GM23338 (cell line): ENCODE measurements around the gene PPP1R7. TPM values are rescaled to one million over a fixed set of nuclear protein-coding genes. Genes with fewer than 3 reads are reported as not detected.

Experiments used
- ATAC-seq: fragments of 200-7000 bp; cut with Tn5 transposase; 3 replicates; pipeline ENCODE4 v1.9.1; 2020
- DNase-seq: peaks from one replicate; pipeline ENCODE4 v3.0.0-alpha.2; 2015; ENCODE audit warnings: low spot score
- H2AFZ ChIP-seq: fragments of 200-600 bp; sonication (generic); 2 replicates; pipeline ENCODE4 v1.8.0; 2016; ENCODE audit warnings: antibody characterized with exemption, mild to moderate bottlenecking, moderate library complexity
- H3F3A ChIP-seq: fragments of 200-600 bp; sonication (generic); replicated peaks from 2 replicates; pipeline ENCODE4 v1.8.0; 2017; ENCODE audit warnings: antibody characterized with exemption, mixed run types, low read depth
- H3K27ac ChIP-seq: fragments of 200-600 bp; sonication (generic); 2 replicates; pipeline ENCODE4 v1.6.1; 2016; ENCODE audit warnings: low read depth
- H3K27me3 ChIP-seq: fragments of 200-600 bp; sonication (generic); 2 replicates; pipeline ENCODE4 v1.8.0; 2016; ENCODE audit warnings: mild to moderate bottlenecking, mixed run types, moderate library complexity; ENCODE audit not compliant: insufficient read depth
- H3K36me3 ChIP-seq: fragments of 200-600 bp; sonication (generic); 2 replicates; pipeline ENCODE4 v1.8.0; 2016; ENCODE audit warnings: mild to moderate bottlenecking; ENCODE audit not compliant: insufficient read depth
- H3K4me1 ChIP-seq: fragments of 200-600 bp; sonication (generic); 2 replicates; pipeline ENCODE4 v1.8.0; 2016; ENCODE audit warnings: mild to moderate bottlenecking, moderate library complexity; ENCODE audit not compliant: insufficient read depth
- H3K4me2 ChIP-seq: fragments of 200-600 bp; sonication (generic); 2 replicates; pipeline ENCODE4 v1.7.1; 2017; ENCODE audit warnings: mixed run types
- H3K4me3 ChIP-seq: fragments of 200-600 bp; sonication (generic); 2 replicates; pipeline ENCODE4 v1.6.1; 2016; ENCODE audit warnings: mixed run types
- H3K79me2 ChIP-seq: fragments of 200-600 bp; sonication (generic); replicated peaks from 2 replicates; pipeline ENCODE4 v1.8.0; 2017; ENCODE audit warnings: mild to moderate bottlenecking; ENCODE audit not compliant: insufficient read depth
- H3K9me2 ChIP-seq: fragments of 200-600 bp; sonication (generic); 2 replicates; pipeline ENCODE4 v1.8.0; 2017; ENCODE audit not compliant: insufficient read depth
- H4K20me1 ChIP-seq: fragments of 200-600 bp; sonication (generic); replicated peaks from 2 replicates; pipeline ENCODE4 v1.8.0; 2017; ENCODE audit warnings: mild to moderate bottlenecking; ENCODE audit not compliant: insufficient read depth
- H3K27ac Mint-ChIP-seq: 2 replicates; pipeline ENCODE4 v1.8.0; 2020; ENCODE audit warnings: inconsistent platforms, mild to moderate bottlenecking, moderate library complexity, mixed read lengths
- H3K27me3 Mint-ChIP-seq: 3 replicates; pipeline ENCODE4 v1.8.0; 2022; ENCODE audit warnings: low read depth, mild to moderate bottlenecking, moderate library complexity, mixed read lengths, inconsistent platforms; ENCODE audit not compliant: insufficient read depth, poor library complexity
- H3K36me3 Mint-ChIP-seq: 3 replicates; pipeline ENCODE4 v1.8.0; 2021; ENCODE audit warnings: low read depth, mild to moderate bottlenecking, inconsistent platforms, moderate library complexity, mixed read lengths
- H3K4me1 Mint-ChIP-seq: 3 replicates; pipeline ENCODE4 v1.8.0; 2020; ENCODE audit warnings: mild to moderate bottlenecking, inconsistent platforms, mixed read lengths
- H3K4me3 Mint-ChIP-seq: 3 replicates; pipeline ENCODE4 v1.8.0; 2021; ENCODE audit warnings: moderate library complexity, mild to moderate bottlenecking, inconsistent platforms, mixed read lengths
- H3K9me3 Mint-ChIP-seq: 3 replicates; pipeline ENCODE4 v1.8.0; 2020; ENCODE audit warnings: moderate library complexity, mild to moderate bottlenecking, inconsistent platforms, mixed read lengths
- EZH2phosphoT487 ChIP-seq: fragments of 200-600 bp; sonication (generic); IDR thresholded peaks from one replicate; pipeline ENCODE4 v1.8.1; 2018; ENCODE audit warnings: antibody characterized with exemption; ENCODE audit not compliant: unreplicated experiment
- JUNB ChIP-seq: IDR thresholded peaks from one replicate; pipeline ENCODE4 v1.6.1; 2016; ENCODE audit warnings: antibody characterized with exemption; ENCODE audit not compliant: unreplicated experiment
- NANOG ChIP-seq: IDR thresholded peaks from 2 replicates; pipeline ENCODE4 v1.6.1; 2016; ENCODE audit warnings: antibody characterized with exemption, borderline replicate concordance
- POLR2AphosphoS5 ChIP-seq: IDR thresholded peaks from 2 replicates; pipeline ENCODE4 v1.6.1; 2016; ENCODE audit warnings: antibody characterized with exemption, low read depth
- polyA plus RNA-seq: library from polyadenylated mRNA; unstranded; fragments of >200 nt; fragmentation: Nextera tagmentation; extraction: Ambion mirVana; gene quantifications from 2 replicates; pipeline ENCODE4 v1.2.1, GENCODE V29; 2016
- total RNA-seq: library from RNA; depleted of rRNA; stranded (reverse); fragments of >200 nt; shearing (Covaris generic); gene quantifications from 2 replicates; pipeline ENCODE4 v1.2.3, GENCODE V29; 2014
- TF ChIP-seq, protein P1 (sequence below): fragments of 250-450 bp; sonication (Bioruptor Pico); IDR thresholded peaks from 2 replicates; pipeline ENCODE4 v1.5.0; 2020; ENCODE audit warnings: mild to moderate bottlenecking, moderate library complexity

Gene PPP1R7
- total and polyA plus RNA-seq, 2 experiments from 2014 or later = 48.2 to 94.3 TPM

DNA sequence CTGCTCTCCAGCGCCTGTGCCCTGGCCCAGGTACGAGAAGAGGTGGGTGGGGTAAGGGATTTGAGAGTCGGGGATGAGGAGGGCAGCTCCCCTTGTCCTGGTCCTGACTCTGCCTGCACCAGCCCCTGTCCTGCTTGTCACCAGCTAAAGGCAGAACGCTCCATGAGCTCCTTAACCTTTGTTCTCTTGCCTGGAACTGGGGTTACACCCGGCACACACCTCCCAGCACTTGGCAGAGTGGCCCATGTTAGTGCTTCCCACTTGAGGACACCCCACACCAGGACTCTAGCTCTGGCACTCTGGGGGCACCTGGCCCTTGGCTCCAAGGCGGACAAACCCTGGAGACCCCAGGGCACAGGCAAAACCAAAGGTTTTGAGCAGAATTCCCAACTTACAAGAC is 57.4 kb downstream of the PPP1R7 start (continued):
- TF ChIP-seq, protein P1, sequence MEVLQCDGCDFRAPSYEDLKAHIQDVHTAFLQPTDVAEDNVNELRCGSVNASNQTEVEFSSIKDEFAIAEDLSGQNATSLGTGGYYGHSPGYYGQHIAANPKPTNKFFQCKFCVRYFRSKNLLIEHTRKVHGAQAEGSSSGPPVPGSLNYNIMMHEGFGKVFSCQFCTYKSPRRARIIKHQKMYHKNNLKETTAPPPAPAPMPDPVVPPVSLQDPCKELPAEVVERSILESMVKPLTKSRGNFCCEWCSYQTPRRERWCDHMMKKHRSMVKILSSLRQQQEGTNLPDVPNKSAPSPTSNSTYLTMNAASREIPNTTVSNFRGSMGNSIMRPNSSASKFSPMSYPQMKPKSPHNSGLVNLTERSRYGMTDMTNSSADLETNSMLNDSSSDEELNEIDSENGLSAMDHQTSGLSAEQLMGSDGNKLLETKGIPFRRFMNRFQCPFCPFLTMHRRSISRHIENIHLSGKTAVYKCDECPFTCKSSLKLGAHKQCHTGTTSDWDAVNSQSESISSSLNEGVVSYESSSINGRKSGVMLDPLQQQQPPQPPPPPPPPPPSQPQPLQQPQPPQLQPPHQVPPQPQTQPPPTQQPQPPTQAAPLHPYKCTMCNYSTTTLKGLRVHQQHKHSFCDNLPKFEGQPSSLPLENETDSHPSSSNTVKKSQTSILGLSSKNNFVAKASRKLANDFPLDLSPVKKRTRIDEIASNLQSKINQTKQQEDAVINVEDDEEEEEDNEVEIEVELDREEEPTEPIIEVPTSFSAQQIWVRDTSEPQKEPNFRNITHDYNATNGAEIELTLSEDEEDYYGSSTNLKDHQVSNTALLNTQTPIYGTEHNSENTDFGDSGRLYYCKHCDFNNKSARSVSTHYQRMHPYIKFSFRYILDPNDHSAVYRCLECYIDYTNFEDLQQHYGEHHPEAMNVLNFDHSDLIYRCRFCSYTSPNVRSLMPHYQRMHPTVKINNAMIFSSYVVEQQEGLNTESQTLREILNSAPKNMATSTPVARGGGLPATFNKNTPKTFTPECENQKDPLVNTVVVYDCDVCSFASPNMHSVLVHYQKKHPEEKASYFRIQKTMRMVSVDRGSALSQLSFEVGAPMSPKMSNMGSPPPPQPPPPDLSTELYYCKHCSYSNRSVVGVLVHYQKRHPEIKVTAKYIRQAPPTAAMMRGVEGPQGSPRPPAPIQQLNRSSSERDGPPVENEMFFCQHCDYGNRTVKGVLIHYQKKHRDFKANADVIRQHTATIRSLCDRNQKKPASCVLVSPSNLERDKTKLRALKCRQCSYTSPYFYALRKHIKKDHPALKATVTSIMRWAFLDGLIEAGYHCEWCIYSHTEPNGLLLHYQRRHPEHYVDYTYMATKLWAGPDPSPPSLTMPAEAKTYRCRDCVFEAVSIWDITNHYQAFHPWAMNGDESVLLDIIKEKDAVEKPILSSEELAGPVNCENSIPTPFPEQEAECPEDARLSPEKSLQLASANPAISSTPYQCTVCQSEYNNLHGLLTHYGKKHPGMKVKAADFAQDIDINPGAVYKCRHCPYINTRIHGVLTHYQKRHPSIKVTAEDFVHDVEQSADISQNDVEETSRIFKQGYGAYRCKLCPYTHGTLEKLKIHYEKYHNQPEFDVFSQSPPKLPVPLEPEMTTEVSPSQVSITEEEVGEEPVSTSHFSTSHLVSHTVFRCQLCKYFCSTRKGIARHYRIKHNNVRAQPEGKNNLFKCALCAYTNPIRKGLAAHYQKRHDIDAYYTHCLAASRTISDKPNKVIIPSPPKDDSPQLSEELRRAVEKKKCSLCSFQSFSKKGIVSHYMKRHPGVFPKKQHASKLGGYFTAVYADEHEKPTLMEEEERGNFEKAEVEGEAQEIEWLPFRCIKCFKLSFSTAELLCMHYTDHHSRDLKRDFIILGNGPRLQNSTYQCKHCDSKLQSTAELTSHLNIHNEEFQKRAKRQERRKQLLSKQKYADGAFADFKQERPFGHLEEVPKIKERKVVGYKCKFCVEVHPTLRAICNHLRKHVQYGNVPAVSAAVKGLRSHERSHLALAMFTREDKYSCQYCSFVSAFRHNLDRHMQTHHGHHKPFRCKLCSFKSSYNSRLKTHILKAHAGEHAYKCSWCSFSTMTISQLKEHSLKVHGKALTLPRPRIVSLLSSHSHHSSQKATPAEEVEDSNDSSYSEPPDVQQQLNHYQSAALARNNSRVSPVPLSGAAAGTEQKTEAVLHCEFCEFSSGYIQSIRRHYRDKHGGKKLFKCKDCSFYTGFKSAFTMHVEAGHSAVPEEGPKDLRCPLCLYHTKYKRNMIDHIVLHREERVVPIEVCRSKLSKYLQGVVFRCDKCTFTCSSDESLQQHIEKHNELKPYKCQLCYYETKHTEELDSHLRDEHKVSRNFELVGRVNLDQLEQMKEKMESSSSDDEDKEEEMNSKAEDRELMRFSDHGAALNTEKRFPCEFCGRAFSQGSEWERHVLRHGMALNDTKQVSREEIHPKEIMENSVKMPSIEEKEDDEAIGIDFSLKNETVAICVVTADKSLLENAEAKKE (CRISPR knock-in tag) = no peak
- no peak for TF ChIP-seq NANOG

DNA sequence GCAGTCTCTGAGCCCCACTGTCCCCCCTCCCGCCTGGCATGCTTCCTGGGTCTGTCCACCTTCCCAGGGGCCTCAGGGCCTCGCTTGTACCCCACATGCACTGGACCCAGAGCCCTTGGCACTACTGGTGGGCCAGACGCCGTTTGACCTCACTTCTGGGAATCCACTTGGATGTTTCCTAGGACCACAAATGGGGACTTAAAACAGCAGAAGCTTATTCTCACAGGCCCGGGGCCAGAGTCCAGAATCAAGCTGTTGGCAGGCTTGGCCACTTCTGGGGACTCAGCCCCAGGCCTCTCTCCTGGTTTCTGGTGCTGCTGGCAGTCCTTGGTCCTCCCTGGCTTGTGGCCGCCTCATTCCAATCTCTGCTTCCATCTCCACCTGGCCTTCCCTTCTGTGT is 57.8 kb downstream of the PPP1R7 start:
- H3K4me3 ChIP-seq = no peak overlapping the region
- TF ChIP-seq JUNB (no peak), EZH2phosphoT487 (no peak), POLR2AphosphoS5 (no peak)
- H3K79me2 ChIP-seq = no peaks in the 10 kb centered on the region
- no peaks in the 10 kb centered on the region for H3K27me3 ChIP-seq
- no peak overlapping the region for H2AFZ ChIP-seq
- no peak overlapping the region for H3K4me3 Mint-ChIP-seq
- H3K27ac Mint-ChIP-seq = no peak overlapping the region
- no peak overlapping the region for H3K4me2 ChIP-seq
- no peaks in the 10 kb centered on the region for H3K9me2 ChIP-seq
- DNase-seq (no peak), ATAC-seq (no peak)
- H3K27me3 Mint-ChIP-seq = peaks cover 14% of the 10 kb centered on the region
- H4K20me1 ChIP-seq = no peaks in the 10 kb centered on the region
- H3K27ac ChIP-seq = no peak overlapping the region
- peaks cover 3% of the 10 kb centered on the region; the same call in 1 of the 3 replicates for H3K4me1 Mint-ChIP-seq
- H3K36me3 ChIP-seq = no peaks in the 10 kb centered on the region
- H3K9me3 Mint-ChIP-seq = no peaks in the 10 kb centered on the region; the same call in 2 of the 3 replicates
- H3F3A ChIP-seq = no peaks in the 10 kb centered on the region
- H3K36me3 Mint-ChIP-seq = no peaks in the 10 kb centered on the region
- no peaks in the 10 kb centered on the region for H3K4me1 ChIP-seq

DNA sequence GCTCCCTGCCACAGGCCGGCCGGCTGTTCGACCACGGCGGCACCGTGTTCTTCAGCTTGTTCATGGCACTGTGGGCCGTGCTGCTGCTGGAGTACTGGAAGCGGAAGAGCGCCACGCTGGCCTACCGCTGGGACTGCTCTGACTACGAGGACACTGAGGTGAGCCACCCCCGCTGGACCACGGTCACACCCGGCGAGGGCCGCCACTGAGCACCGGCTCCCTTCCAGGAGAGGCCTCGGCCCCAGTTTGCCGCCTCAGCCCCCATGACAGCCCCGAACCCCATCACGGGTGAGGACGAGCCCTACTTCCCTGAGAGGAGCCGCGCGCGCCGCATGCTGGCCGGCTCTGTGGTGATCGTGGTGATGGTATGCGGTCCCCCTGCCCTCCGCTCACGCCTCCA is 59.0 kb downstream of the PPP1R7 start:
- peaks cover 3% of the 10 kb centered on the region; the same call in 1 of the 3 replicates for H3K4me1 Mint-ChIP-seq
- DNase-seq (no peak), ATAC-seq (no peak)
- Histone ChIP-seq H3K79me2 (no peaks in the 10 kb centered on the region), H2AFZ (no peak overlapping the region), H3K36me3 (no peaks in the 10 kb centered on the region), H3K4me2 (no peak overlapping the region), H3F3A (no peaks in the 10 kb centered on the region), H4K20me1 (no peaks in the 10 kb centered on the region), H3K9me2 (no peaks in the 10 kb centered on the region), H3K27ac (no peak overlapping the region), H3K4me3 (no peak overlapping the region), H3K27me3 (no peaks in the 10 kb centered on the region), H3K4me1 (no peaks in the 10 kb centered on the region)
- no peak overlapping the region for H3K4me3 Mint-ChIP-seq
- H3K36me3 Mint-ChIP-seq = no peaks in the 10 kb centered on the region
- H3K9me3 Mint-ChIP-seq = no peaks in the 10 kb centered on the region; the same call in 2 of the 3 replicates
- H3K27ac Mint-ChIP-seq = no peak overlapping the region
- H3K27me3 Mint-ChIP-seq = peaks cover 14% of the 10 kb centered on the region
- TF ChIP-seq, protein P1 (CRISPR knock-in tag) = no peak
